B cell (primary cell): Measurements from ENCODE around the gene PRKAG2. TPM values are rescaled to one million over a fixed set of nuclear protein-coding genes. Genes with fewer than 3 reads are reported as not detected.
"Not testable (repeated sequence)": the region's sequence is repeated elsewhere in the genome, so short reads cannot be mapped to it uniquely, and the experiment has no call there.

ENCODE experiments used
- ATAC-seq: fragments of 200-7000 bp; cut with Tn5 transposase; one replicate; pipeline ENCODE4 v1.10.0; 2021; ENCODE audit warnings: low read depth, mild to moderate bottlenecking, moderate number of reproducible peaks, moderate library complexity
- CTCF ChIA-PET: fragments of 350-600 bp; sonication (Branson Sonifier 250); formaldehyde crosslinking; loops from one replicate; lab custom pipeline; 2021; ENCODE audit warnings: antibody characterized with exemption, inconsistent platforms; lab: Charles Lee
- POLR2A ChIA-PET: fragments of 350-600 bp; sonication (Branson Sonifier 250); formaldehyde crosslinking; loops from one replicate; lab custom pipeline; 2021; ENCODE audit warnings: antibody characterized with exemption; lab: Charles Lee
- DNase-seq: peaks from one replicate; pipeline ENCODE4 v3.0.0; 2013
- H2AFZ ChIP-seq: 2 replicates; pipeline ENCODE4 v1.6.1; 2012; ENCODE audit warnings: mild to moderate bottlenecking, low read depth, low read length; ENCODE audit not compliant: insufficient read depth, poor library complexity, severe bottlenecking
- H3K27ac ChIP-seq, 2 donors: 1 replicate in 1 of 2; 2 replicates in 1 of 2; pipeline ENCODE4 v1.5.1; 2012 to 2013; ENCODE audit warnings: low read length in 2 of 2, mild to moderate bottlenecking in 2 of 2, moderate library complexity in 1 of 2
- H3K27me3 ChIP-seq, 4 experiments: fragments of 200-600 bp in 1 of 4; sonication (generic) in 1 of 4; replicated peaks in 1 of 4; 1 replicate in 2 of 4; 2 replicates in 2 of 4; pipeline versions ENCODE4 v1.6.1 to v1.7.0; 2013 to 2016; ENCODE audit warnings: low read length in 3 of 4, mild to moderate bottlenecking in 2 of 4, mixed read lengths in 1 of 4, moderate library complexity in 1 of 4; ENCODE audit not compliant: insufficient read depth in 4 of 4, control insufficient read depth in 3 of 4; ENCODE audit errors: control extremely low read depth in 1 of 4
- H3K36me3 ChIP-seq, 2 experiments: replicated peaks in 1 of 2; 1 replicate in 1 of 2; 2 replicates in 1 of 2; pipeline versions ENCODE4 v1.6.1 to v1.7.1; 2013; ENCODE audit warnings: low read length in 1 of 2; ENCODE audit not compliant: insufficient read depth in 2 of 2, control insufficient read depth in 1 of 2; ENCODE audit errors: control extremely low read depth in 1 of 2, extremely low read depth in 1 of 2
- H3K4me1 ChIP-seq, 2 donors: fragments of 200-600 bp in 1 of 2; sonication (generic) in 1 of 2; 1 replicate in 1 of 2; 2 replicates in 1 of 2; pipeline versions ENCODE4 v1.5.1 to v1.6.1; 2013 to 2017; ENCODE audit warnings: low read length in 2 of 2; ENCODE audit not compliant: control insufficient read depth in 2 of 2, insufficient read depth in 2 of 2
- H3K4me2 ChIP-seq: replicated peaks from 2 replicates; pipeline ENCODE3; 2012; ENCODE audit warnings: mild to moderate bottlenecking, low read depth, low read length; ENCODE audit not compliant: poor library complexity, severe bottlenecking
- H3K4me3 ChIP-seq, 5 experiments: fragments of 200-600 bp in 1 of 5; sonication (generic) in 1 of 5; 1 replicate in 3 of 5; 2 replicates in 2 of 5; pipeline versions ENCODE4 v1.5.1 to v1.7.0; 2011 to 2016; ENCODE audit warnings: low read length in 4 of 5, mild to moderate bottlenecking in 4 of 5, low read depth in 2 of 5, control low read depth in 1 of 5, moderate library complexity in 1 of 5; ENCODE audit not compliant: insufficient read depth in 1 of 5; ENCODE audit errors: control extremely low read depth in 1 of 5, extremely low read depth in 1 of 5
- H3K79me2 ChIP-seq: fragments of 200-600 bp; sonication (generic); one replicate; pipeline ENCODE4 v1.6.0; 2016; ENCODE audit warnings: low read length; ENCODE audit not compliant: control insufficient read depth, insufficient read depth
- H3K9ac ChIP-seq: fragments of 200-600 bp; sonication (generic); 2 replicates; pipeline ENCODE4 v1.6.1; 2017; ENCODE audit warnings: mild to moderate bottlenecking, low read length, moderate library complexity
- H3K9me3 ChIP-seq, 3 donors: one replicate each; pipeline versions ENCODE4 v1.6.1 to v1.7.1; 2013; ENCODE audit warnings: low read length in 2 of 3; ENCODE audit not compliant: control insufficient read depth in 2 of 3, insufficient read depth in 1 of 3; ENCODE audit errors: control extremely low read depth in 1 of 3
- H4K20me1 ChIP-seq: 2 replicates; pipeline ENCODE4 v1.6.0; 2012; ENCODE audit warnings: mild to moderate bottlenecking, low read length; ENCODE audit not compliant: insufficient read depth, control insufficient read depth, poor library complexity, severe bottlenecking
- H3K27ac Mint-ChIP-seq: one replicate; pipeline ENCODE4 v1.8.0; 2021; ENCODE audit warnings: mixed read lengths
- H3K27me3 Mint-ChIP-seq: one replicate; pipeline ENCODE4 v1.8.0; 2021; ENCODE audit warnings: mixed read lengths
- H3K4me1 Mint-ChIP-seq: one replicate; pipeline ENCODE4 v1.8.0; 2021; ENCODE audit warnings: mixed read lengths
- H3K4me3 Mint-ChIP-seq: one replicate; pipeline ENCODE4 v1.8.0; 2021; ENCODE audit warnings: mixed read lengths
- H3K9me3 Mint-ChIP-seq: one replicate; pipeline ENCODE4 v1.8.0; 2022; ENCODE audit warnings: mixed read lengths; ENCODE audit not compliant: insufficient read depth
- CTCF ChIP-seq: fragments of 200-600 bp; IDR thresholded peaks from one replicate; pipeline ENCODE4 v1.8.0; 2022; ENCODE audit warnings: antibody characterized with exemption, mild to moderate bottlenecking
- EZH2 ChIP-seq: IDR thresholded peaks from 2 replicates; pipeline ENCODE4 v1.6.1; 2012; ENCODE audit warnings: borderline replicate concordance, low read depth, mild to moderate bottlenecking, moderate library complexity, low read length; ENCODE audit not compliant: insufficient read depth, poor library complexity, severe bottlenecking
- WGBS: methylation state at CpG from one replicate; pipeline ENCODE4 v1.1.5; 2013; ENCODE audit warnings: missing lambda C conversion rate; ENCODE audit not compliant: insufficient coverage; 5-methylcytosine and 5-hydroxymethylcytosine counted together
- intact Hi-C: fragments of 100-400 bp; cut with micrococcal nuclease; formaldehyde crosslinking; loops from one replicate; pipeline ENCODE4 v1.10.0; 2022
- polyA plus RNA-seq: library from polyadenylated mRNA; depleted of rRNA; stranded (reverse); fragments of >200 nt; gene quantifications from 2 replicates; pipeline ENCODE4 v1.2.3, GENCODE V29; 2012
- total RNA-seq, 2 donors: library from RNA; stranded (reverse); fragments of 120-200 nt in 1 of 2; gene quantifications; 1 replicate in 1 of 2; 2 replicates in 1 of 2; pipeline versions ENCODE4 v1.2.3 to v1.2.4, GENCODE V29; 2013 to 2022

PRKAG2 gene
- total and polyA plus RNA-seq, 2 donors (not counting 1 experiment from before 2014, with no cell fraction given), result 22.1 to 56.3 TPM

GRCh38 chr7:151575410-151575809 lies 301.5 kb downstream of the PRKAG2 start:
- no peak for DNase-seq
- Histone ChIP-seq H3K27me3 (no peaks in the 10 kb centered on the region), H2AFZ (no peak overlapping the region), H3K36me3 (no peaks in the 10 kb centered on the region), H3K9ac (no peak overlapping the region), H3K79me2 (no peaks in the 10 kb centered on the region), H4K20me1 (no peaks in the 10 kb centered on the region), H3K9me3 (peaks cover 0 to 9% (median 9%) of the 10 kb centered on the region in 3 donors), H3K27ac (no peak overlapping the region), H3K4me3 (no peak overlapping the region), H3K4me2 (no peak overlapping the region), H3K4me1 (no peaks in the 10 kb centered on the region)
- POLR2A ChIA-PET, result no interaction called here
- Mint-ChIP-seq H3K9me3 (peaks cover 5% of the 10 kb centered on the region), H3K27ac (no peak overlapping the region), H3K4me3 (no peak overlapping the region), H3K27me3 (no peaks in the 10 kb centered on the region), H3K4me1 (no peaks in the 10 kb centered on the region)
- 97% methylated on average over 6 of the region's 7 CpGs for WGBS
- TF ChIP-seq EZH2 (no peak), CTCF (no peak)
- intact Hi-C loops, result no loop called here
- no peak for ATAC-seq
- CTCF ChIA-PET, result interaction anchor here (0.7 to 1.2 kb wide), 2 partner anchors 8 to 543 kb away, joined by 3 to 5 read pairs; no protein-coding TSS in a partner anchor

GRCh38 chr7:151573046-151573445 lies 303.9 kb downstream of the PRKAG2 start:
- H2AFZ ChIP-seq, H3K27ac ChIP-seq, H3K9ac ChIP-seq, POLR2A ChIA-PET, H3K4me3 ChIP-seq, H3K4me2 ChIP-seq, H3K27me3 ChIP-seq, H3K79me2 ChIP-seq, H3K9me3 ChIP-seq, H3K4me1 ChIP-seq, H3K27ac Mint-ChIP-seq, H3K27me3 Mint-ChIP-seq, DNase-seq, intact Hi-C loops, H3K4me3 Mint-ChIP-seq, ATAC-seq, H4K20me1 ChIP-seq, H3K9me3 Mint-ChIP-seq, H3K36me3 ChIP-seq, H3K4me1 Mint-ChIP-seq: not testable (repeated sequence)
- CTCF ChIA-PET, result interaction anchor here (4.5 kb wide), 1 partner anchor 186 kb away, joined by 22 read pairs; no protein-coding TSS in a partner anchor
- WGBS, result no CpG with 5 or more reads among the region's 3 CpGs
